Measurements from ENCODE around the gene P2RY6.

- TF ChIP-seq TCF7 (IDR thresholded peaks at IDR 0.05; ENCODE audit: borderline replicate concordance) (no peak), RAD21 (IDR thresholded peaks at IDR 0.05; ENCODE audit: insufficient read depth, low read depth, low read length) (no peak), NFIC (IDR thresholded peaks at IDR 0.05; ENCODE audit: low read depth, low read length) (no peak), IKZF1 (conservative IDR thresholded peaks at IDR 0.05) (no peak)
- TF ChIP-seq, protein P1, sequence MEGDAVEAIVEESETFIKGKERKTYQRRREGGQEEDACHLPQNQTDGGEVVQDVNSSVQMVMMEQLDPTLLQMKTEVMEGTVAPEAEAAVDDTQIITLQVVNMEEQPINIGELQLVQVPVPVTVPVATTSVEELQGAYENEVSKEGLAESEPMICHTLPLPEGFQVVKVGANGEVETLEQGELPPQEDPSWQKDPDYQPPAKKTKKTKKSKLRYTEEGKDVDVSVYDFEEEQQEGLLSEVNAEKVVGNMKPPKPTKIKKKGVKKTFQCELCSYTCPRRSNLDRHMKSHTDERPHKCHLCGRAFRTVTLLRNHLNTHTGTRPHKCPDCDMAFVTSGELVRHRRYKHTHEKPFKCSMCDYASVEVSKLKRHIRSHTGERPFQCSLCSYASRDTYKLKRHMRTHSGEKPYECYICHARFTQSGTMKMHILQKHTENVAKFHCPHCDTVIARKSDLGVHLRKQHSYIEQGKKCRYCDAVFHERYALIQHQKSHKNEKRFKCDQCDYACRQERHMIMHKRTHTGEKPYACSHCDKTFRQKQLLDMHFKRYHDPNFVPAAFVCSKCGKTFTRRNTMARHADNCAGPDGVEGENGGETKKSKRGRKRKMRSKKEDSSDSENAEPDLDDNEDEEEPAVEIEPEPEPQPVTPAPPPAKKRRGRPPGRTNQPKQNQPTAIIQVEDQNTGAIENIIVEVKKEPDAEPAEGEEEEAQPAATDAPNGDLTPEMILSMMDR (IDR thresholded peaks at IDR 0.05 in 2 of 3, conservative IDR thresholded peaks at IDR 0.05 in 1 of 3; ENCODE audit: control insufficient read depth in 2 of 3, extremely low read depth in 1 of 3, insufficient read depth in 1 of 3, low read depth in 3 of 3, low read length in 3 of 3) = no peak
These were observed 13.6 kb downstream of the P2RY6 start for GRCh38 chr11:73285721-73286120.
